Lower lobe of right lung (tissue), 2 donors: ENCODE measurements around the gene YWHAE. TPM values are rescaled to one million over a fixed set of nuclear protein-coding genes. Genes with fewer than 3 reads are reported as not detected.
"Not testable (repeated sequence)": the region's sequence is repeated elsewhere in the genome, so short reads cannot be mapped to it uniquely, and the experiment has no call there.

Experiments used
- ATAC-seq, 2 donors: fragments of 200-7000 bp; cut with Tn5 transposase; one replicate each; pipeline ENCODE4 v1.9.1; 2020 to 2022; ENCODE audit warnings: mild to moderate bottlenecking in 2 of 2, moderate library complexity in 2 of 2
- DNase-seq: peaks from one replicate; pipeline ENCODE4 v3.0.0-alpha.2; 2020
- H3K27ac ChIP-seq: fragments of 200-600 bp; one replicate; pipeline ENCODE4 v1.8.0; 2022
- H3K27me3 ChIP-seq: fragments of 200-600 bp; one replicate; pipeline ENCODE4 v1.8.0; 2022; ENCODE audit warnings: low read depth
- H3K36me3 ChIP-seq: fragments of 200-600 bp; one replicate; pipeline ENCODE4 v1.8.0; 2022; ENCODE audit warnings: mild to moderate bottlenecking
- H3K4me1 ChIP-seq: fragments of 200-600 bp; one replicate; pipeline ENCODE4 v1.8.0; 2022
- H3K4me3 ChIP-seq: fragments of 200-600 bp; one replicate; pipeline ENCODE4 v1.8.0; 2022; ENCODE audit warnings: mild to moderate bottlenecking
- H3K9me3 ChIP-seq: fragments of 200-600 bp; one replicate; pipeline ENCODE4 v1.8.0; 2022
- CTCF ChIP-seq: fragments of 200-600 bp; IDR thresholded peaks from one replicate; pipeline ENCODE4 v1.8.0; 2022; ENCODE audit warnings: antibody characterized with exemption, mild to moderate bottlenecking
- intact Hi-C: fragments of 100-400 bp; cut with DNase I; formaldehyde crosslinking; loops from one replicate; pipeline ENCODE4 v1.11.0; 2022
- total RNA-seq: library from RNA; stranded (reverse); fragmentation: NEBNext Ultra II Directional; extraction: Animal tissue kit (Norgen Biotek cat#: 25700); gene quantifications from one replicate; pipeline ENCODE4 v1.2.1, GENCODE V29; 2021
- donor health status: DM: no; HTN: yes; CAD: no; lungs with severe emphysema.

The YWHAE gene
- total RNA-seq, 1 donor from 2014 or later, result 383 TPM

GRCh38 chr17:1420163-1420562 lies 20.1 kb upstream of the YWHAE start:
- Histone ChIP-seq H3K36me3 (peaks cover 65% of the 10 kb centered on the region), H3K27me3 (no peaks in the 10 kb centered on the region), H3K27ac (no peak overlapping the region), H3K4me3 (no peak overlapping the region), H3K4me1 (peaks cover 11% of the 10 kb centered on the region), H3K9me3 (no peaks in the 10 kb centered on the region)
- TF ChIP-seq CTCF, result no peak
- intact Hi-C loops, result no loop called here
- ATAC-seq, result no peak
- no peak for DNase-seq

- H3K9me3 ChIP-seq, H3K4me3 ChIP-seq, DNase-seq, H3K27ac ChIP-seq, intact Hi-C loops, ATAC-seq, H3K4me1 ChIP-seq, H3K27me3 ChIP-seq: not testable (repeated sequence)
- peaks cover 54% of the 10 kb centered on the region for H3K36me3 ChIP-seq
Measured at GRCh38 chr17:1418476-1418875, 18.5 kb upstream of the YWHAE start.

- H3K9me3 ChIP-seq, result no peaks in the 10 kb centered on the region
- H3K4me3 ChIP-seq, result no peak overlapping the region
- intact Hi-C loops, result no loop called here
- DNase-seq (no peak), ATAC-seq (no peak)
- TF ChIP-seq CTCF, result no peak
- H3K27me3 ChIP-seq, result no peaks in the 10 kb centered on the region
- H3K4me1 ChIP-seq, result peaks cover 15% of the 10 kb centered on the region
- no peak overlapping the region for H3K27ac ChIP-seq
- H3K36me3 ChIP-seq, result peaks cover 34% of the 10 kb centered on the region
Measured at GRCh38 chr17:1416414-1416813, 16.4 kb upstream of the YWHAE start.

GRCh38 chr17:1414634-1415033 lies 14.6 kb upstream of the YWHAE start:
- no peaks in the 10 kb centered on the region for H3K9me3 ChIP-seq
- peaks cover 16% of the 10 kb centered on the region for H3K36me3 ChIP-seq
- DNase-seq, result peak; percentile 29
- intact Hi-C loops, result no loop called here
- no peak overlapping the region for H3K27ac ChIP-seq
- peaks cover 15% of the 10 kb centered on the region for H3K4me1 ChIP-seq
- H3K4me3 ChIP-seq, result no peak overlapping the region
- H3K27me3 ChIP-seq, result no peaks in the 10 kb centered on the region
- ATAC-seq, result no peak
- no peak for TF ChIP-seq CTCF

GRCh38 chr17:1414001-1414574 lies 14.1 kb upstream of the YWHAE start:
- DNase-seq, result peak; percentile 14
- Histone ChIP-seq H3K36me3 (peaks cover 12% of the 10 kb centered on the region), H3K9me3 (no peaks in the 10 kb centered on the region), H3K4me1 (peaks cover 15% of the 10 kb centered on the region), H3K27ac (no peak overlapping the region), H3K27me3 (no peaks in the 10 kb centered on the region), H3K4me3 (no peak overlapping the region)
- intact Hi-C loops, result no loop called here
- no peak for TF ChIP-seq CTCF
- no peak for ATAC-seq

GRCh38 chr17:1413281-1413791 lies 13.3 kb upstream of the YWHAE start:
- ATAC-seq, result peak; percentile 82 to 85
- no peak for TF ChIP-seq CTCF
- intact Hi-C loops, result no loop called here
- H3K4me1 ChIP-seq, result peaks cover 15% of the 10 kb centered on the region
- H3K4me3 ChIP-seq, result no peak overlapping the region
- peak overlapping the region; percentile 5 for H3K27ac ChIP-seq
- peak; percentile 63 for DNase-seq
- H3K36me3 ChIP-seq, result peaks cover 12% of the 10 kb centered on the region
- no peaks in the 10 kb centered on the region for H3K27me3 ChIP-seq
- H3K9me3 ChIP-seq, result no peaks in the 10 kb centered on the region
